C4-2B (cell line): ENCODE measurements around the gene GRAMD4.

Experiments used
- CTCF ChIP-seq: fragments of 450-650 bp; conservative IDR thresholded peaks from 2 replicates; pipeline ENCODE4 v1.5.1; 2017; ENCODE audit warnings: mild to moderate bottlenecking
- ZFX ChIP-seq: fragments of 450-650 bp; IDR thresholded peaks from 2 replicates; pipeline ENCODE4 v1.6.1; 2017

GRCh38 chr22:46727813-46728364 is 107.7 kb downstream of the GRAMD4 start:
- no peak for TF ChIP-seq CTCF
- TF ChIP-seq ZFX: no peak
